H7 (cell line): ENCODE results near the gene GPRC5B. TPM values are rescaled to one million over a fixed set of nuclear protein-coding genes. Genes with fewer than 3 reads are reported as not detected.

Source experiments
- DNase-seq: peaks from one replicate; pipeline ENCODE4 v3.0.0; 2012
- H3K27me3 ChIP-seq: 2 replicates; pipeline ENCODE4 v1.6.0; 2011; ENCODE audit warnings: mild to moderate bottlenecking, low read length; ENCODE audit not compliant: control insufficient read depth, insufficient read depth
- H3K36me3 ChIP-seq: replicated peaks from 2 replicates; pipeline ENCODE4 v1.5.1; 2011; ENCODE audit warnings: low read length; ENCODE audit not compliant: control insufficient read depth, insufficient read depth
- H3K4me3 ChIP-seq: 2 replicates; pipeline ENCODE4 v1.5.1; 2011; ENCODE audit warnings: low read depth, mild to moderate bottlenecking, control low read depth, low read length, moderate library complexity; ENCODE audit not compliant: insufficient read depth
- total RNA-seq: library from RNA; depleted of rRNA; stranded (reverse); fragments of >200 nt; shearing (Covaris generic); gene quantifications from 2 replicates; pipeline ENCODE4 v1.2.3, GENCODE V29; 2014

The GPRC5B gene
- total RNA-seq, 1 experiment from 2014 or later: 66.0 TPM

- Histone ChIP-seq H3K27me3 (no peaks in the 10 kb centered on the region), H3K4me3 (no peak overlapping the region), H3K36me3 (peaks cover 25% of the 10 kb centered on the region)
- no peak for DNase-seq
These were observed 12.9 kb downstream of the GPRC5B start for GRCh38 chr16:19871721-19872120.

DNA sequence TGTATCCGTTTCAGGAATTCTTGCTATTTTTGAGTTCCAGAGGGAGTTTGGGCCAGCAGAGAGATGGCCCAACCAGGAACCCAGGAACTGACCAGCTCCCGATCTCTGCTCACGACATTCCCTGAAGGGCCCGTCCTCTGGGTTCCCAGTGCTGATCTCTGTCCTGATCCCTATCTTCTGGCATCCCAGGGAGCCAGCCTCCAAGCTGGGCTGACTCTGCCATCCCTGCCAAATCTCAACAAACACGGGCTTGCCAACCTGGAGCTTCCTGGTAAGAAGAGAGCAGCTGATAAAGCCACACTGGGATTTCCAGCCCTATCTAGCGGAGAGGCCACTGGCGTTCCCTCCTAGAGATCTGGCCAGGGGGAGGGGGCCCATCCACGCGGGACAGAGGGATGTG lies 16.2 kb downstream of the GPRC5B start:
- DNase-seq: no peak

GRCh38 chr16:19864566-19864965 lies 20.1 kb downstream of the GPRC5B start:
- no peak overlapping the region for H3K4me3 ChIP-seq
- H3K27me3 ChIP-seq: no peaks in the 10 kb centered on the region
- DNase-seq: no peak
- peaks cover 16% of the 10 kb centered on the region for H3K36me3 ChIP-seq

More for the DNA sequence above, 16.2 kb downstream of the GPRC5B start:
- Histone ChIP-seq H3K36me3 (peaks cover 27% of the 10 kb centered on the region), H3K27me3 (no peaks in the 10 kb centered on the region), H3K4me3 (no peak overlapping the region)

- H3K36me3 ChIP-seq: peaks cover 20% of the 10 kb centered on the region
- peak; percentile 7 for DNase-seq
- no peaks in the 10 kb centered on the region for H3K27me3 ChIP-seq
- no peak overlapping the region for H3K4me3 ChIP-seq
These were observed 20.7 kb downstream of the GPRC5B start for GRCh38 chr16:19863990-19864389.

DNA sequence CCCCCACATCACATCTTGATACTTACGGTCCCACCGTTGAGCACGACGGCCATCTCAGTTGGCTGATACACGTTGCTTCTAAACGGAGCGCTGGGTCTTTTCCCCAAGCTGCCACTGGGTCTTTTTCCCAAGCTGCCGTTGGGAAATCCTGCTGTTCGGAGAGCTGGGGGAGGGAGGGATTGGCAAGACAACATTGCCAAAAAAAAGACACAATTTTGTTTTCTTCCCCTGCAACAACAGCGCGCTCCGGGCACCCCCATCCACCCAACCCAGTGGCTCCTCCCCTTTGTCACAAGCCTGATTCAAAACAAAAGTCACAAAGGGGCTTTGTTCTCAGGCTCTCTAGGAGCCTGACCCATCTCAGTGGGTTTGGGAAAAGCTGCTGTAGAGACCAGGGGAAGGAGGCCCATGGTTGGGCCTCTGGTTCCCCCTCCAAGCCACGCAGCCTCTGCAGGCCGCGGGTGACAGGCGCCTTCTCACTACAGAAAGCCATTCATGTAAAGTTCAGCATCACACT lies 22.8 kb downstream of the GPRC5B start:
- peak overlapping the region; percentile 23 for H3K4me3 ChIP-seq

DNA sequence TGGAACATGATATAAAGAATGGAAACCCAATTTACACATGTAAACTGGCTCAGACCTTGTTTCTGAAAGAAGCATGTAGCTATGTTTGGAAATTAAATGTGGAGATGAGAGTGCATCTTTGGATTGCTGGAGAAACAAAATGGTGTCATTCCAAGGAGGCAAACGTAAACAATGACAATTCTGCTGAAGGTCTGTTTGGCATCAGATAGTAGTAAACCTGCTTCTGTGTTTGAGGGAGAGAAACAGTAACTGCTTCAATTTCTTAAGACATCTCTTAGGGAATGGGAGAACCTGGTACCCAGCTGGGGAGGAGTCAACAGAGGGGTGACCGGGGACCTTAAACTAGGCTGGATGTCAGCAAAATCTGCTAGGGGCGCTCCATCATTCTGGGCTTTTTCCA lies 23.5 kb downstream of the GPRC5B start:
- H3K36me3 ChIP-seq: peaks cover 18% of the 10 kb centered on the region
- H3K27me3 ChIP-seq: no peaks in the 10 kb centered on the region
- no peak overlapping the region for H3K4me3 ChIP-seq
- DNase-seq: no peak

More for the DNA sequence above, 22.8 kb downstream of the GPRC5B start:
- Histone ChIP-seq H3K36me3 (peaks cover 18% of the 10 kb centered on the region), H3K27me3 (no peaks in the 10 kb centered on the region)
- peak; percentile 84 for DNase-seq

GRCh38 chr16:19860166-19861041 lies 24.2 kb downstream of the GPRC5B start:
- Histone ChIP-seq H3K4me3 (no peak overlapping the region), H3K27me3 (no peaks in the 10 kb centered on the region), H3K36me3 (peaks cover 18% of the 10 kb centered on the region)
- peak; percentile 73 for DNase-seq

DNA sequence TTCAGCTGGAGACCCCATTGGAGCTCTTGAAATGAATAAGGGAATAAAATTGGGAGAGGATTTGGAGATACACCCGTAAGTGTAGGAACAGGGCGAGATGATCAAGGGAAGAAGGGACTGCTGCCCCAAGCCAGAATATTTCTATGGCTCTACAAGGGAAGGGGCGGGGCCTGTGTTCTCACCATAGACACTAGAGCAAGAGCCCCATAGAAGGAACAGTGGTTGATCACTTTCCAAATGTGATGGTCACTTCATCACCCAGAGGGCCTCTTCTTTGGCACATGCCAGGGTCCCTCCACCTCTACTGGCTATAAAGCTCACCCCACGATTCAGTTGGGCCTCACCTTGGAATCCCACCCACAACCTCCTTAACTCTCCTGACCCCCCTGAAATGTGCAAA lies 25.0 kb downstream of the GPRC5B start:
- DNase-seq: no peak
- H3K36me3 ChIP-seq: peaks cover 18% of the 10 kb centered on the region
- no peaks in the 10 kb centered on the region for H3K27me3 ChIP-seq
- no peak overlapping the region for H3K4me3 ChIP-seq

DNA sequence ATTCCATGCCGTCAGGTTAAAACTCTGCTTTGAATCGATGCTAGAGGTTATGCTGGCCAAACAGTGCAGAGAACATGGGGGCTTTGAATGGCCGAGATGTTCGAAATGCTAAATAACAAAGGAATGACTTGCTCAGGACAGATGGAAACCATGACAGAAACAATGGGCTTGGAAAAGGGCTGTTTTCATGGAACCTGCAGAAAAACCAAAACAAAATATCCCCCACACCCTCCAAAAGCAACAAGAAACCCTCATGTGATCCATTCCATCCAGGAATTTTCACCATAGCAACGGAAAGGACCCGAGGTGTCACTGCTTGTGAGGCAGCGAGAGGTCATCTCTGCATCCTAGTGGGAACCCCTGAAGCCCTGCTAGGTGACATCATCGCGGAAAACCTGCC lies 25.5 kb downstream of the GPRC5B start:
- Histone ChIP-seq H3K4me3 (no peak overlapping the region), H3K36me3 (peaks cover 16% of the 10 kb centered on the region), H3K27me3 (no peaks in the 10 kb centered on the region)
- no peak for DNase-seq

GRCh38 chr16:19858340-19859018 lies 26.2 kb downstream of the GPRC5B start:
- H3K27me3 ChIP-seq: no peaks in the 10 kb centered on the region
- DNase-seq: no peak
- peaks cover 14% of the 10 kb centered on the region for H3K36me3 ChIP-seq
- no peak overlapping the region for H3K4me3 ChIP-seq

DNA sequence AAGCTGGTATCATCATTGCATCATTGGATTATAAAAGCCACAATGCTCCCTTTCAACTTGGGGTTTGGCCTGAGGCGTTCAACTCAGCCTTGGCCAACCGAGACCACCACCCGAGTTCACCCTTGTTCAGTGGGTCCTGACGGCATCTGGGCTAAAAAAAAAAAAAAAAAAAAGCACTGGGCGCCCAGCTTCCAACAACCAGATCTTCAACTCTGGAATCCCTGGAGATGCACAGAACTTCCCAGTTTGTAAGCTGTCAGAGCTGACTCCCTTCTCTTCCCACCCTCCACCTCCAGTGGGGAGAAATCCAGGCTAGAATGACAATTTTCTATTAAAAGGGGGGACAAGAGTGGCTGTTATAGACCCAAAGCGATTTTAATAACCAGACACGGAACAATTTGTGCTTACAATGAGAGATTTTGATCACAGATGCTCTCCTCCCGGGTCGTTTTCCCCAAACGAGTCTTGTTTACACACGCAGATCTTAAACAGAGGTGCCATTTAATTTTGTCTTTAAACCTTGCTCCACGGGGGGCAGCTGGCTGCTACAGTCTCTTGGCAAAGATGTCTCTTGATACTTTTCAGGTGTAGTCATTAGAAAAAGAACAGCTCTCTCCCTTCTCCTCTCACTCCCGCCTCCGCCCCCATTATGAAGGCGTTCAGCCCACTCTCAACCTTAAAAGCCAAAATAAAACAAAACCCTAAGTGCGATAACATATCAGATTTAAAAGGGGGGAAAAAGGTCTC lies 26.9 kb downstream of the GPRC5B start:
- Histone ChIP-seq H3K4me3 (no peak overlapping the region), H3K36me3 (peaks cover 14% of the 10 kb centered on the region), H3K27me3 (no peaks in the 10 kb centered on the region)
- no peak for DNase-seq

GRCh38 chr16:19856120-19856519 lies 28.5 kb downstream of the GPRC5B start:
- Histone ChIP-seq H3K36me3 (peaks cover 12% of the 10 kb centered on the region), H3K27me3 (no peaks in the 10 kb centered on the region), H3K4me3 (no peak overlapping the region)
- DNase-seq: no peak

DNA sequence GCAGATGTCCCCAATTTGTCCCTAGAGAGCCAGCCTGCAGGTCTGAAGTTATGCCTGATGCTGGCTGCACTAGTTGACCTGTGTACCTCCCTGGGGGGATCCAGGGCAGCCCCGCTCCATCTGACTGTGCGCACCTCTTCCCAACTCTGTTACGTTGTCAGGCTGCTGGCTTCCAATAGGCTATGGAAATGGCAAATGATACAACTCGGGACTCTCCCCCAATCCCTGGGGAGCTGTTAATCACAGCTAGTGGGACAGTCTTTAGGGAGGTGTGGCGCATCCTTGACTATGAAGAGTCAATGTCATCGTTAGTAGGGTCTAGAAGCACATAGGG lies 30.1 kb downstream of the GPRC5B start:
- Histone ChIP-seq H3K36me3 (peaks cover 7% of the 10 kb centered on the region), H3K4me3 (no peak overlapping the region), H3K27me3 (no peaks in the 10 kb centered on the region)
- DNase-seq: no peak

- Histone ChIP-seq H3K36me3 (peaks cover 3% of the 10 kb centered on the region), H3K4me3 (no peak overlapping the region), H3K27me3 (no peaks in the 10 kb centered on the region)
- no peak for DNase-seq
These were observed 30.7 kb downstream of the GPRC5B start for GRCh38 chr16:19853742-19854542.
